Esophagus muscularis mucosa (tissue), 3 donors: ENCODE data around the gene SCN9A.

Experiments used
- CTCF ChIP-seq, 3 experiments: fragments of 200-600 bp in 2 of 3; fragments of 450-650 bp in 1 of 3; sonication (generic) in 2 of 3; IDR thresholded peaks; one replicate each; pipeline ENCODE4 v1.5.1; 2017 to 2019; ENCODE audit warnings: antibody characterized with exemption in 3 of 3, mild to moderate bottlenecking in 2 of 3, moderate library complexity in 1 of 3
- POLR2A ChIP-seq: fragments of 450-650 bp; IDR thresholded peaks from one replicate; pipeline ENCODE4 v1.6.1; 2017; ENCODE audit warnings: antibody characterized with exemption, moderate library complexity, mild to moderate bottlenecking, low read depth
- POLR2AphosphoS5 ChIP-seq, 2 donors: sonication (generic); formaldehyde crosslinking; IDR thresholded peaks; one replicate each; pipeline ENCODE4 v1.6.1; 2017; ENCODE audit warnings: antibody characterized with exemption in 2 of 2

DNA sequence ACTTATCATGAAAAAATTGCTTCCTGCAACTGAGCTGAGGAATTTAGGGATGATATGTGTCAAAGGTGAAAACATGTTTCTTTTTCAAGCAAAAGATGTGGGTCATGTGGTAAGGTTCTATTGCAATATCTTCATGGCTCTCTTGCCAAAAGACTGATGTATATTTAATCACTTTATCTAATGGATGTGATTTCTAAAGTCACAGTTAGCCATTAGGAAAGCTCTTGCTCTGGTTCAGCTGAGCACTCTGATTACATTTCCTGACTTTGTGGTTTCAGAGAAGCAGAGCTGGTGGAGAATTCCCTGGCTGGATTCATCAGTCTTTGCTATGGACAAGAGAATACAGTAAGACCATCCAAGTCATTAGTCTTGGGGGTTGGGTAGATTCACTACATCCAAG is 24.4 kb downstream of the SCN9A start:
- TF ChIP-seq POLR2A, result no peak
- TF ChIP-seq POLR2AphosphoS5 (IDR thresholded peaks at IDR 0.05), result no peak
- TF ChIP-seq CTCF (IDR thresholded peaks at IDR 0.05), result no peak
